SKM-1 treated with dmso at 0.1 percent for 144 hours (cell line): ENCODE data around the gene KRT33A.
"Not testable (repeated sequence)": the region's sequence is repeated elsewhere in the genome, so short reads cannot be mapped to it uniquely, and the experiment has no call there.

Experiments used
- DNase-seq: peaks from one replicate; lab custom pipeline; 2025; ENCODE audit not compliant: unreplicated experiment; lab: John Stamatoyannopoulos, UW

Gene KRT33A

DNA sequence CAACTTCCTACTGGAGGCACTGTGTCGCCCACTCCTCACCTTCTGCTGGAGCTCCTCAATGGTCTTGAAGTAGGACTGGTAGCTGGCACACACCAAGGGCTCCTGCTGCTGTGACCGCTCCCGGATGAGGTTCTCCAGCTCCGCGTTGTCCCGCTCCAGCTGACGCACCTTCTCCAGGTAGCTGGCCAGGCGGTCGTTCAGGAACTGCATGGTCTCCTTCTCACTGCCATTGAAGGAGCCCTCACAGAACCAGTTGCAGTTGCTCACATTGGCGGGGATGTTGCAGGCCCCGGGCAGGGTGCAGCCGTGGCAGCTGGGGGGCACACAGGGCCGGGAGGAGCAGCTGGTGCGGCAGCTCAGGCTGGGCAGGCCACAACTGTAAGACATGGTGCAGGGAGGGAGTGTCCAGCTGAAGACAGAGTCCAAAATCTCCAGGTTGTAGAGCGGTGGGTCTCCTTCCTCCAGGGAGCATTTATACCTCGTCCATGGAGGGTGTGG lies at the start of gene KRT33A:
TSS of gene KRT33A (minus strand) at position 448 of the 498 bp plus-strand sequence. CDS start at position 387, 61 bp downstream.
- DNase-seq: not testable (repeated sequence)

DNA sequence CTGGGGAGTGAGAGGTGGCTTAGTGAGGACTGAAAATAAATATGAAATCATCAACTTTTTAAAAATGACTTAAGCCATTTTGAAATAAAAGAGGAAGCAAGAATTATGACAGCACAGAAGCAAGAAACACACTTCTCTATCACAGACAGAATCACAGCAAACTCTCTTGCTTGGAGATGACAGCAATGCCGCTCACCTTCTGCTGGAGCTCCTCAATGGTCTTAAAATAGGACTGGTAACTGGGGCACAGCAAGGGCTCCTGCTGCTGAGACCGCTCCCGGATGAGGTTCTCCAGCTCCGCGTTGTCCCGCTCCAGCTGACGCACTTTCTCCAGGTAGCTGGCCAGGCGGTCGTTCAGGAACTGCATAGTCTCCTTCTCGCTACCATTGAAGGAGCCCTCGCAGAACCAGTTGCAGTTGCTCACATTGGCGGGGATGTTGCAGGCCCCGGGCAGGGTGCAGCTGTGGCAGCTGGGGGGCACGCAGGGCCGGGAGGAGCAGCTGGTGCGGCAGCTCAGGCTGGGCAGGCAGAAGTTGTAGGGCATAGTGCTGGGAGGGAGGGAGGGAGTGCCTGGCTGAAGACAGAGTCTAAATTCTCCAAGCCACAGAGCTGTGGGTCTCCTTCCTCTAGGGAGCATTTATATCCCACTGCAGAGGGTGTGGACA lies 46.5 kb upstream of the KRT33A start, which contains the start of gene KRT31:
TSS of gene KRT31 (minus strand) at position 613 of the 665 bp plus-strand sequence. CDS start at position 544, 69 bp downstream.
- no peak for DNase-seq

DNA sequence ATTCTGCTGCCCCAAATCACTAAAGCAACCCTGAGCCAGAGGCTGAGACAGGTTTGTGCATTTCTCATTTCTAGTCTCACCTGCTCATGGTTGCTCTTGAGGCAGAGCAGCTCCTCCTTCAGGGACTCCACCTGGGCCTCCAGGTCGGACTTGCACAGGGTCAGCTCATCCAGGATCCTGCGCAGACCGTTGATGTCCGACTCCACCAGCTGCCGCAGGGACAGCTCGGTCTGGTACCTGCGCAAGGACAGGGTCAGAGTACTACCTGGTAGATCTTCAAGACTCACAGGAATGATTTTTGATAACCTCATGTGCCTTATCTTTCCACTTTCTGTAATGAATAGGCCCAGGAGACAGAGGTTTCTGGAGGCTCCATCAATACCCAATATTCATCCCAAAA lies 45.7 kb upstream of the KRT33A start:
- DNase-seq: no peak

DNA sequence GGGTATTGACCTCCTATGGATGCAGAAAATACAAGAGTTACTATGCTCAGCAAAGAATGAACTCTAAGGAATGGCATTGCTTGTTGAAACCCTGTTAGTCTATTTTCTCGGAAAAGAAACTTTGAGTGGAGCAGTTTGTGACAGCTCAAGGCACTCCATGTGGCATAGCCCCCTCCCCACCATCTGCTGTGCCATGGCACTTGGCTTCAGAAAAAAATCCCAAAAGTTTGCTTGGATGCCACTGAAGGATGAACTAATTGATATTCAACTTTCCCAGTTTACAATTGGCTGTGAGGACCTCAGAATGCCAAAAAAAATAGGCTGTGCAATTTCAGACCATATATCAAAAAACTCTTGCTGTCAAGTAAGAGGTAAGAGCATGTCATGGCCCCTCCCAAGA lies 45.0 kb upstream of the KRT33A start:
- DNase-seq: no peak

DNA sequence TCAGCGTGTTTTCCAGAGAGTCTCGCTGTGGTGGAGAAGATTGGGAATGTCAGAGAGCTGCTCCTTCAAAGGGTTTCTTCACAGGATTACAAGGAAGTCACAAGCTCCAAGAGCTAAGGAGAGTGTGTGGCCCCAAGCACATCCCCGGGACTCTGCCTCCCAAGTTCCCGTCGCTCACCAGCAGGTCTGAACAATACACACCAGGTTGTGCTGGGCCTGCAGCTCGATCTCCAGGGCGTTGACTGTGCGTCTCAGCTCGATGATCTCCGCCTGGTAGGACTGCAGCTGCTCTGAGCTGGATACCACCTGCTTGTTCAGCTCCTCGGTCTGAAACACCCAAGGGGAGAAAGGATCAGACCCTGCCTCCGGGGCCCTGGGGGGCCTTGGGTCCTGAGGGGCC lies 44.4 kb upstream of the KRT33A start:
- DNase-seq: not testable (repeated sequence)

DNA sequence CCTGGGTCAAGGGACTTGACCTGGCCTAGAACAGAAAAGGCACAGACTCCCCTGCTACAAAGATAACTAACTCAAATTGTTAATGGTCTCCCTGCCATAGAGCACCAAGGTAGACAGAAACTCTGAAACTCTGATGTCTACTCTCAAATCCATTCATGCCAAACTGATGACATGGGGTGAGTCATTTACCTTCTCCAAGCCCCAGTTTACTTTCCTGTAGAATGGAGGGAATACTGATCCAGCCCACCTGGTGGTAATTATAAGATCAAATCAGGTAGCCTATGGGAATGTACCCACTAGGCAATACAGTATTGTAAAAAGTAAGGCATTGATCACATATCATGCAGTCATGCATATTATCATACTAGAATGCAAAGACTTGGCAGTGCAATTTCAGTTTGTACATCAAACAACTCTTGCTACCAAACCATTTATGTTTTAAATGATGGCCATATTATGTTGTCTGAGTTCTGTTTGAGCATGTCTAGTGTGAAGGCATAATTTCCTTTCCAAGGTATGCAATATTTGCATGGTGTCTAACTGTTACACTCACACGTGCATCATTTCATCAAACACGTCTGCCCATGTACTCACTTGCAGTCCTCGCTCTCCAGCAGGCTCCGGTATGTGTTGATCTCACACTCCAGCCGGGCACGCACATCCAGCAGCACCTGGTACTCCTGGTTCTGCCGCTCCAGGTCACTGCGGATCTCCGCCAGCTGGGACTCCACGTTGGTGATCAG lies 43.8 kb upstream of the KRT33A start:
- no peak for DNase-seq

DNA sequence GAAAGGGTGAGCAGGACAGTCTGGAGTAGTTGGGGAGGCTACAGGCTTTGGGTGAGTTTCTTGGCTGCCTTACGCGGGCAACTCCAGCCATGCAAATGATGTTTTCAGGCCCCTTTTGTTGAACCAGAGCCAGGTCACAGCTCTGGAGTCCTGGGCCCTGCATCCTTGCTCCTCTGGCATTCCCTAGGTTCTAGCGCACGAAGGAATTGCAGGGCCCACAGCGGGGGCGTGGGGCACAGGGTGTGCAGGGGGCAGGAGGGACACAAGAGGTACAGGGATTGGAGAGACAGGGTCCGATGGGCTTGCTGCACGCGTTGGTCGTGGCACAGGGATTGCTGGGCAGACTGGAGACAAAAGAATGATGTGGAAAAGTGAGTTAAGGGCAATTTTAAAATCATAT lies 43.2 kb upstream of the KRT33A start:
- DNase-seq: no peak

DNA sequence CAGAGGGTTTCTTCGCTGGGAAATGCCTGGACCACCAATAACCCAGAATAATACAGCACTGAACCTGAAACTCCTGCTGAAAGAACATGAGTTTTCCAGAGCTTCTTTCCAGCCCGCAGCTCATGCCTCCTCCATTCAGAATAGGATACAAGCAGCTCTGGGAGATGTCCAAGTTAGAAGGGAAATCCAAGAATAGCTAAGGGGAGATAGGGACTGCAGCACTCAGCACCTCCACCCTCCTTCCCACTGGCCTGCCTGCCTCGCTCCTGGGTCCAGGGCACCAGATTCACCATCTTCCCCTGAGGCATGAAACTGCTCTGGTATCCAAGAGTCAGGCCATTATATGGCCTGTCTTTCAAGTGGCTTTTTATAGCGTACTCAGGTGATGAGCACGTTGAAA lies 42.7 kb upstream of the KRT33A start:
- no peak for DNase-seq

DNA sequence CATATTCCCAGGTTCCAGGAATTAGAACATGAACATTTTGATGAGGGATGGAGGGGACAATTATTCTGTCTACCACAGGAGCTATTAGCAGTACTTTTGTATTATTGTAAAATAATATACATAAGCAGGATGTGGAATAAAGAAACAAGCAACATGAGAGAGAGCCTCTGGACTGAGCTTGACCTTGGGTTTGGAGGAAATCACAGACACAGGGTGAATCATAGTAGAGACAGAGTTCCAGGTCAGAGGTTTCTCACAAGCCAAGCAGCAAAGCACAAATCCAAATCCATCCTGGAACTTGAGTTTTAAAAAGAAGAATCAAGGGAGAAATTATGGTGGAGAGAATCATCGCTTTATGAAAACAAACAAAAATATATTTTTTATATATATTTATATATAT lies 41.6 kb upstream of the KRT33A start:
- no peak for DNase-seq

DNA sequence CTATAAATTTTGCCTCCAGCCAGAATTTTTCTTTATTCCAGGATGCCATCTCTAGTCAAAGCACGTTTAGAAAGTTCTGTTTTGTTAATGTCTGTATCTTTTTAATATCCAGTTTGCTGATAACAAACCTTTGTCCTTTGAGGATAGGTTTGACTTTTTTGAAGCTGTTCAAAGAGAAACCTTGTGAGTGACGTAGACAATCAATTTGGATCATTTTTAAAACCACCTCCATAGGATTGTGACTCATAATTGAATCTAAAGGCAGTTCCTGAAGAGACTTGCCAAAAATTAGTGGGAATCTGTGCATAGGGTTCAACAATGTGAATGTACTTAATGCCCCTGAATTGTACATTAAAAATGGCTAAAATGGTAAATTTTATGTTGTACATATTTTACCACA lies 40.9 kb upstream of the KRT33A start:
- no peak for DNase-seq

DNA sequence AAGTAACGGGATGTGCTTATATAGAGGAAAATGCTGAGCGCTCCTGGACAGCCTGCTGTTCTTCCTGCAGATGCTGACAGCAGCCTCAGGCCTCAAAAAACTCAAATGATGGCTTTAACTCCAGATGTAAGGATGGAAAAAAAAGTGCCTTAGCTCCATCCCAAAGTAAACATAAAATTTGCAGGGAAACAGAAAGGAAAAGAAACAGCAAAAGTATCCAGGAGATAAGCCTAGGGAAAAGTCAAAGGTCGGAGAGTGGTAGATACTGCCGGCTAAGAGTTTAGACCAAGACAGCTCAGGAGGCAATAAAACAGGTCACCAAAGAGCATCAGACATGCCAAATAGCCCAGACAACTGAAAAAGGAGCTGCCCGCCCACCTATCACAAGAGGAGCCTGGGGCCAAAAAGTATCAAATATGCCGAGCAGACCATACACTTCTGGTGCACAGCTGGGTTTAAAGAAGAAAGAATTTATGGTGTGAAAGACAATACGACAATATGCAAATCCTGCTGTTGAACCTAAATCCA lies 39.8 kb upstream of the KRT33A start:
- no peak for DNase-seq

DNA sequence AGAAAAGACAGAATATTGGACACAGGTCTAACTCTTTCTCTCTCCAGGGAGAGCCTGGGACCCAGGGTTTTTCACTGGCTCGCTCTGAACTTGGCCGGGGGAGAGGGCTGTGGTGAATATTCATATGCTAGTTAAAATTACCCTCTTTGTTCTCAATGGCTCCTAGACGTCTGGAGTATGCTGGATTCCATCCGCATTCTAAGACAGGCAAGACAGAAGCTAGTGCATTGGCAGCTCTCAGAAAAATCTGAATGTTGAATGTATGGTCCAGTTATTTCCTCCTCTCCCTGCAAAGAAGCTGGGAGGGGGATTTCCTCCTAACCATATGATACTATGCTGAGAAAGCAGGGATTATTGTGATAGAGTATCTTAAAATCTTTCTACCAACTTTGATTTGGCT lies 37.0 kb upstream of the KRT33A start:
- DNase-seq: no peak

DNA sequence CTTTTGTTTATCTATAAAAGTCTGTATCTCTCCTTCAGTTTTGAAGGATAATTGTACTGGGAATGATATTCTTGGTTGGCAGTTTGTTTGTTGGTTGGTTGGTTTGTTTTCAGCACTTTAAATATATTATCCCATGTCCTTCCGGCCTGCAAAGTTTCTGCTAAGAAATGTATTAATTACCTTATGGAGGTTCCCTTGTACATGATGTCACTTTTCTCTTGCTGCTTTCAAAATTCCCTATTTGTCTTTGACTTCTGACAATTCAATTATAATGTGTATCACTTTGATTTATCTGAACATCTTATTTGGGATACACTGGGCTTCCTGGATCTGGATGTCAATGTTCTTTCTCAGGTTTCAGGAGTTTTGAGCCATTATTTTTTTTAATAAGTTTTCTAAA lies 35.6 kb upstream of the KRT33A start:
- no peak for DNase-seq

DNA sequence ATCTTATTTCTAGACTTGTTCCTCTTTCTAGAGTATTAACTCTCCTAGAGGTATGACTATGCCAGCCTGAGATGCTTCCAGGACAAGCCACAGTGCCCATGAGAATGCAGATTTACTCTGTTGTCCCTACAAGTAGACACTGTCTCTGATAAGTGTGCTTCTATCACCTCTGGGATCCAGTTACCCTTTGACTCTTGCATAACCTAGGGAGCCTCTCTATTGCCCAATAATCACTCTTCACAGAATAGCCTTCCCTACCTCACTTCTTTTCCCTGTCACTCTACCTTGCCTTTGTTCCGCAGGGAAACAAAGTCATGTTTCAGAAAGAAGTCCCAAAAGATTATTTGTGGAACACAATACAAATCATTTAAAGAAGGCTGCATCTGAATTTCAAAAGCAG lies 33.1 kb upstream of the KRT33A start:
- no peak for DNase-seq

DNA sequence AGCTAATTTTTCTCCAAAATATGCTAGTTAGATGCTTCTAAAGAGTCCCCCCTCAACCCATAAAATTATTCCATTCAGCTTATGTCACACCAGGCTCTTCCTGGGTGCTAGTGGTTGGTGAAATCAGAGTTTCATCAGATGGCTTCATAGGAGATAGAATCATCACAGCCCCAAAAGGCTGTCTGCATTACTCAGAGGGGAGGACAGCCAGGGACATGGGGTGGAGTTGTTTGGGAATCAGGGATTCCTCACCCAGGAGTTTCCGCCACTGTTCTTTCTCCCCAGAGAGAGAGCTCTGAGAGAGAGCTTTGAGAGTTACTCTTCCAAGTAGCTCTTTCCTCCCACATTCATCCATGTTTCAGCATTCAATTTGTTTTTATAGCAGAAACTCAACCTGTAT lies 31.8 kb upstream of the KRT33A start:
- DNase-seq: no peak

DNA sequence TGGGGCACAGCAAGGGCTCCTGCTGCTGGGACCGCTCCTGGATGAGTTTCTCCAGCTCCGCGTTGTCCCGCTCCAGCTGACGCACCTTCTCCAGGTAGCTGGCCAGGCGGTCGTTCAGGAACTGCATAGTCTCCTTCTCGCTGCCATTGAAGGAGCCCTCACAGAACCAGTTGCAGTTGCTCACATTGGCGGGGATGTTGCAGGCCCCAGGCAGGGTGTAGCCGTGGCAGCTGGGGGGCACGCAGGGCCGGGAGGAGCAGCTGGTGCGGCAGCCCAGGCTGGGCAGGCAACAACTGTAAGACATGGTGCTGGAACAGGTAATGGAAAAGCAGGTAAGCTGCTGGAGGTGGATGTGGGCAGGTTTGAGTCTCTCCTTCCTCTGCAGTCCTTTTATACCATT lies 31.3 kb upstream of the KRT33A start, which contains the start of gene KRT34:
TSS of gene KRT34 (minus strand) at position 364 of the 400 bp plus-strand sequence. CDS start at position 304, 60 bp downstream.
- DNase-seq: not testable (repeated sequence)

DNA sequence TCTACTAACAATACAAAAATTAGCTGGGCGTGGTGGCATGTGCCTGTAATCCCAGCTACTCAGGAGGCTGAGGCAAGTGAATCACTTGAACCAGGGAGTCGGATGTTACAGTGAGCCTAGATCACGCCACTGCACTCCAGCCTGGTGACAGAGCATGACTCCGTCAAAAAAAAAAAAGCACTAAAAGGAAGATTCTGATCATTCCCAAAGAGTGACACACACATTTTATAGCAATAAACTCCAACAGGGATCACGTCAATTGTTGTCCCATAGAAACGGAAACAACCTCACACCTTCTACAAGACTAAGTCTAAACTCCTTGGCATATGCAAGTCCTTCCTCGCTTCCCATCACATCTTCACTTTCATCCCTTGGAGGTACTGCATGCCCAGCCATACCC lies 29.5 kb upstream of the KRT33A start:
- not testable (repeated sequence) for DNase-seq

DNA sequence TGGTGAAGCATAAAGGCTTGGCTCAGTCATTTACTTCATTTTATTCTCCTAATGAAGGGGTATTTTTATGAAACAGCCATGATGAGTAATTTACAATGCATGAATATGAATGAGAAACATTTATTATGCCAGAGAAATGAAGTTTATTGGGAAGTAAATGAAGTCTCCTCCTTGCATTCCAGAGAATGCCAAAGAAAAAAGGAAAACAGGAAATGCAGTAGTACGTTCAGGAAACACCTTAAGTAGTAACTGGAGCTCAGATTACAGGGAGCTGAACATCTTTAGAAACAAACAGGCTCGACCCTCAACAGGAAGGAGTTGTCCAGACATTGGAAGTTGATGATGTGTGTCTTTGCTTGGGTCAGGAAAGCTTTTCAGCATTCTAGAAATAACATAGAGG lies 26.9 kb upstream of the KRT33A start:
- no peak for DNase-seq

DNA sequence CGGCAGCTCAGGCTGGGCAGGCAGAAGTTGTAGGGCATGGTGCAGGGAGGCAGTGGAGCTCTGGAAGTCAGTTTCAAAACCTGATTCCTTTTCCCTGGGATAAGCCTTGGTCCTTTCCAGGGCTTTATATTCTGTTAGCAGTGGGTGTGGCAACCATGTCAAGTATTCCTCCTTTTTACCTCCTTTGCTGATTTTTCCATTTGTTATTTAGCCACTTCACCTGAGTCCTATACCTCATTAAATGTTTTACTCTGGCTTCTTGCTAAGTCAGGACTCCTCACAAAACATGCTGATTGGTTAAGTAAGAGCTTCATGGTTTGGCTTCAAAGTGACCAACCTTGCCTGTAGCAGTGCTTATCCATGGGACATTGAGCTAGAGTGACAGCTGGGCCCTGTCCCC lies 19.1 kb upstream of the KRT33A start, which contains the start of gene KRT33B:
TSS of gene KRT33B (minus strand) at position 101 of the 400 bp plus-strand sequence. CDS start at position 38, 63 bp downstream.
- DNase-seq: no peak

DNA sequence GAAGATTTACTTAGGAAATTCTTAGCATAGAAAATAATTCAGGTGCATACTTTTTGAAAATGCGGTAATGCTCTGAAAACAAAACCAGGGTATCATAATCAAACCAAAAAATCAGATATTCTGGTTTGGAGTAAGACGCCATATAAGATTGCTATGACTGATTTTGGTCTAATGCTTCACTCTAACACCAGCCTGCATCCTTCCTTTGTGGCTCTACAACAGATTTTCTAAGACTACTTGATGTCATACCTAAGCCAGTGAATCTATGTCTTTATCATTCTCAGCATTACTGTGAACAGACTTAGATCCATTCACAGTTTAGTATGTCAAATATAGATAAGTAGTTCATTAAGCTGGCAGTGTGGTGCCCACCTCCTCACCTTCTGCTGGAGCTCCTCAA lies 18.4 kb upstream of the KRT33A start:
- DNase-seq: no peak

DNA sequence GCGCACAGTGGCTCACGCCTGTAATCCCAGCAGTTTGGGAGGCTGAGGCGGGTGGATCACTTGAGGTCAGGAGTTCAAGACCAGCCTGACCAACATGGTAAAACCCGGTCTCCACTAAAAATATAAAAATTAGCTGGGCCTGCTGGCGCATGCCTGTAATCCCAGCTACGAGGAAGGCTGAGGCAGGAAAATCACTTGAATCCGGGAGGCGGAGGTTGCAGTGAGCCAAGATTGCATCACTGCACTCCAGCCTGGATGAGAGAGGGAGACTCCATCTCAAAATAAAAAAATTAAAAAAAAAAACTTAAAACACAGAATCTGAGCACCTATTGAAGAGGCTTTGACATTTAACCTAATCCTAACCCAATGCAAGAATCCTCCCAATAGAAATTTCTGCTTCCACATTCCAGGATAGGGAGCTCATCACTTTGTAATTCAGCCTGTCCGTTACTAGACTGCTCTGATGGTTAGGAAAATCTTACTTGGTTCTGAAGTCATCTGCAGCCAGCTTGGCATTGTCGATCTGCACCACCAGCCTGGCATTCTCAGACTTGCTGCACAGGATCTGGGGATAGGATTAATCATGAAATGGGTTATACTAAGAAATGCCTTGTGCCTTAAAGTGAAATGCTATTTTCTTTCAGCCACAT lies 16.9 kb upstream of the KRT33A start:
- DNase-seq: no peak
